GM12865 (cell line): Measurements from ENCODE around the gene MINDY3.
A peak's percentile ranks its signal among the peaks of the same experiment; 100 is the strongest.

ENCODE experiments used
- DNase-seq: peaks from one replicate; pipeline ENCODE4 v3.0.0; 2010; ENCODE audit warnings: low read depth
- H3K4me3 ChIP-seq: 2 replicates; pipeline ENCODE4 v1.5.1; 2011; ENCODE audit warnings: mild to moderate bottlenecking, low read depth, low read length, control low read depth
- CTCF ChIP-seq: IDR thresholded peaks from 2 replicates; pipeline ENCODE4 v1.5.1; 2011; ENCODE audit warnings: low read length, control low read depth, low read depth, inconsistent platforms; ENCODE audit not compliant: insufficient read depth; ENCODE audit errors: missing control alignments

Gene MINDY3

GRCh38 chr10:15844517-15844916 is 15.8 kb downstream of the MINDY3 start:
- no peak for DNase-seq

GRCh38 chr10:15843695-15844094 is 16.6 kb downstream of the MINDY3 start:
- TF ChIP-seq CTCF = no peak
- DNase-seq = no peak

More at GRCh38 chr10:15844517-15844916, 15.8 kb downstream of the MINDY3 start:
- no peak overlapping the region for H3K4me3 ChIP-seq
- no peak for TF ChIP-seq CTCF

GRCh38 chr10:15842556-15843169 is 17.6 kb downstream of the MINDY3 start:
- no peak for TF ChIP-seq CTCF
- H3K4me3 ChIP-seq = no peak overlapping the region
- no peak for DNase-seq

More at GRCh38 chr10:15843695-15844094, 16.6 kb downstream of the MINDY3 start:
- H3K4me3 ChIP-seq = no peak overlapping the region

- H3K4me3 ChIP-seq = no peak overlapping the region
- TF ChIP-seq CTCF = no peak
- no peak for DNase-seq
Measured at GRCh38 chr10:15841696-15842095, 18.6 kb downstream of the MINDY3 start.

GRCh38 chr10:15836807-15837206 is 23.5 kb downstream of the MINDY3 start:
- DNase-seq = no peak
- no peak for TF ChIP-seq CTCF
- H3K4me3 ChIP-seq = no peak overlapping the region

GRCh38 chr10:15829495-15829894 is 30.8 kb downstream of the MINDY3 start:
- no peak for DNase-seq
- H3K4me3 ChIP-seq = no peak overlapping the region
- TF ChIP-seq CTCF = no peak

GRCh38 chr10:15824498-15824897 is 35.8 kb downstream of the MINDY3 start:
- DNase-seq = no peak
- TF ChIP-seq CTCF = peak; percentile 8
- no peak overlapping the region for H3K4me3 ChIP-seq
